Measurements from ENCODE around the gene CRYGN. TPM values are rescaled to one million over a fixed set of nuclear protein-coding genes. Genes with fewer than 3 reads are reported as not detected.

CRYGN gene
- total and polyA plus RNA-seq, 2 experiments from 2014 or later = not detected

DNA sequence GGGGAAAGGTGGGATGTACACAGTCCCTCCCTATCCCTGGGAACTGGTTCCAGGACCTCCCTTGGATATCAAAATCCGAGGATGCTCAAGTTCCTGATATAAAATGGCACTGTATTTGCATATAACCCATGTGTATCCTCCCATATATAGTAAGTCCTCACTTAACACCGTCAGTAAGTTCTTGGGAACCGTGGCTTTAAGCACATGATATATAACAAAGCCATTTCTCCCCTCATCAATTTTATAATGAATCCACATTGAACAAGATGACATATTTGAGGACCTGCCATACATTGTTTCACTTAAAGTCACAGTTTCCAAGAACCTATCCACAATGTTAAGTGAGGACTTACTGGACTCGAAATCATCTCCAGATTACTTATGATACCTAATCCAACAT lies 5.4 kb downstream of the CRYGN start:
- in situ Hi-C loops (cut with MboI) = no loop called here
- WGBS, 2 experiments (ENCODE audit: low coverage in 1 of 2, low lambda C conversion rate in 2 of 2, missing lambda C conversion rate in 2 of 2) = 71 to 75% methylated on average over 4 of the region's 4 CpGs
- 0 out of 2 replicates have a peak, but pooled peaks cover 5% of the 10 kb centered on the region for H3K27me3 ChIP-seq (replicated peaks; ENCODE audit: insufficient read depth)

DNA sequence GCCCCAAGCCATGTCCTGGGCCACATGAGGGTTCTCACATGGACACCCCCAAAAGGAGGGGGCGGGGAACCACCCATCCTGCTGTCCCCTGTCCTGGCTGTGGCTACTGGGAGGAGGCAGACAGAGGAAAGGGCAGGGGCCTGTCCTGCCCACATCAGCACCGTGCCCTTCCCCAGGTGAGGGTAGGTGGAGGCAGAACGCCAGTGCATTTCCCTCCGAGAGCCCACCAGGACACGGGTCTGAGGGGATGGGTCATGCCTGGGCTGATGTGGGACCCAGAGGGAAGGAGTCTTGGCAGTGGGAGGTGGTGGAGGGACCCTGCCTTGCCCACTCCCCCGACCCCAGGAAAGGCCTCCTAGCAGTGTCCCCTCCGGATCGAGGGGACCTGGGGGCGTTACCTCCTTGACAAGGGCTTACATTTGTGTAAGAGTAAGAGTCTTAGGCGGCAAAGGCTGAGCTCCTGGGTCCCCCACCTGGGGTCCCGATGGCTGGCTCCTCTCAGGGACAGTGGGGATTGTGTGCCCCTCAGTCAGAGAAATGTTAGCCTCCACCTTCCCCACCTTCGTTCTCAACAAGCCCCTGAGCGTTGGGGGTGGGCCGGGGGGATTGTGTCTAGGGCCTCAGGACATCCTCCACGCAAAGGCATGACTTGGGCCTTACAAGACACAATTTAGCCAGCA lies 6.1 kb downstream of the CRYGN start:
- H3K9ac ChIP-seq = no peak overlapping the region
- peaks cover 6% of the 10 kb centered on the region for H3K4me1 ChIP-seq (ENCODE audit: insufficient read depth)
- no peak overlapping the region for H3K4me3 ChIP-seq
- no peak overlapping the region for H3K4me2 ChIP-seq (ENCODE audit: unreplicated experiment)
- TF ChIP-seq EZH2phosphoT487 (IDR thresholded peaks at IDR 0.05; ENCODE audit: insufficient read depth, low read depth) = no peak
- TF ChIP-seq EZH2 (IDR thresholded peaks at IDR 0.05; ENCODE audit: insufficient read depth, poor library complexity, severe bottlenecking) = no peak
- no peaks in the 10 kb centered on the region for H3F3A ChIP-seq (ENCODE audit: insufficient read depth)
- H3K27ac ChIP-seq = no peak overlapping the region
- H3K9me3 ChIP-seq (ENCODE audit: low read depth) = no peaks in the 10 kb centered on the region
- no peak for DNase-seq
- no peaks in the 10 kb centered on the region for H3K9me2 ChIP-seq (ENCODE audit: insufficient read depth)
- 0 out of 2 replicates have a peak, but pooled peaks cover 5% of the 10 kb centered on the region for H3K27me3 ChIP-seq (replicated peaks; ENCODE audit: insufficient read depth)
- 78 to 79% methylated on average over 13 to 15 of the region's 15 CpGs for WGBS, 2 experiments (ENCODE audit: low coverage in 1 of 2, low lambda C conversion rate in 2 of 2, missing lambda C conversion rate in 2 of 2)
- in situ Hi-C loops (cut with MboI) = no loop called here
- no peak overlapping the region for H2AFZ ChIP-seq
- no peaks in the 10 kb centered on the region for H4K20me1 ChIP-seq (ENCODE audit: insufficient read depth)
- no peaks in the 10 kb centered on the region for H3K79me2 ChIP-seq (ENCODE audit: insufficient read depth)
- H3K36me3 ChIP-seq (ENCODE audit: low read depth) = no peaks in the 10 kb centered on the region

More for the DNA sequence above, 5.4 kb downstream of the CRYGN start:
- H3K9ac ChIP-seq = no peak overlapping the region
- H3K27ac ChIP-seq = no peak overlapping the region
- no peaks in the 10 kb centered on the region for H3K79me2 ChIP-seq (ENCODE audit: insufficient read depth)
- no peaks in the 10 kb centered on the region for H3K4me1 ChIP-seq (ENCODE audit: insufficient read depth)
- H3K4me3 ChIP-seq = no peak overlapping the region
- H3K36me3 ChIP-seq (ENCODE audit: low read depth) = no peaks in the 10 kb centered on the region
- H4K20me1 ChIP-seq (ENCODE audit: insufficient read depth) = no peaks in the 10 kb centered on the region
- H2AFZ ChIP-seq = no peak overlapping the region
- TF ChIP-seq EZH2phosphoT487 (IDR thresholded peaks at IDR 0.05; ENCODE audit: insufficient read depth, low read depth) (no peak), EZH2 (IDR thresholded peaks at IDR 0.05; ENCODE audit: insufficient read depth, poor library complexity, severe bottlenecking) (no peak)
- no peaks in the 10 kb centered on the region for H3F3A ChIP-seq (ENCODE audit: insufficient read depth)
- no peaks in the 10 kb centered on the region for H3K9me2 ChIP-seq (ENCODE audit: insufficient read depth)
- DNase-seq = no peak
- H3K9me3 ChIP-seq (ENCODE audit: low read depth) = no peaks in the 10 kb centered on the region
- H3K4me2 ChIP-seq (ENCODE audit: unreplicated experiment) = no peak overlapping the region

DNA sequence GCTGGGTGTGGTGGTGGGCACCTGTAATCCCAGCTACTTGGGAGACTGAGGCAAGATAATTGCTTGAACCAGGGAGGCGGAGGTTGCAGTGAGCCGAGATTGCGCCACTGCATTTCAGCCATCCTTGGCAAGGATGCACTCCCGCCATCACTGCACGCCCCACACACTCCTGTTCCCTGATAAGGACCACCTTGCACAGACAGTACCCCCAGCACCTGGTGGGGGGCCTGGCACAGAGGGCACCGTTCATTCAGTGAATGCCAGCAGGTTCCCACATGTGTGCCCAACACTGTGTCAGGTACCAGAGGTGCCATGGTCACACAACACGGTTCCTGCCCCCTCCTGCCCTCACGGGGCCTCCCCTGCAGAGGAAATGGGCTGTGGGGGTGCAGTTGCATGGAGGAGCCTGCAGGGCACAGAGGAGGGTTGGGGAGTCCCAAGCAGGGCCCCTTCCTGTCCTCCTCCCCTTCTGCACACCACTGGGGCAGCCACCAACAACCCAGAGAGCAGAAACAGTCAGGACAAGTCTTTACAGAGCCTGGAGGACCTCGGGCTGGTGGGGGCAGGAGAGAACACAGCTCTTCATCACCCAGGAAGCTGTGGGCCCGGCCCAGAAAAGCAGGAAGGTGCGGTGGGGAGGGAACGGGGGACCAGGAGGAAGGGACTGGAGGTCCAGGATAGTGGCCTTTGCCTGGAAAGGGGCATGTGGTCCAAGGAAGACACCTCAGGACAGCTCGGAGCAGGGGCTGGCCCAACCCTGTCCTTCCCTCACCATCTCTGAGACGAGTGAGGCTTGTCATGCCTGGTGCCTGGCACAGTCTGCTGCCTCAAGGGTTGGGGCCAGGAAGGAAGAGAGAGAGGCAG lies 7.1 kb downstream of the CRYGN start:
- TF ChIP-seq EZH2 (IDR thresholded peaks at IDR 0.05; ENCODE audit: insufficient read depth, poor library complexity, severe bottlenecking) (no peak), EZH2phosphoT487 (IDR thresholded peaks at IDR 0.05; ENCODE audit: insufficient read depth, low read depth) (no peak)
- H3K36me3 ChIP-seq (ENCODE audit: low read depth) = no peaks in the 10 kb centered on the region
- no peaks in the 10 kb centered on the region for H3K9me2 ChIP-seq (ENCODE audit: insufficient read depth)
- no peak overlapping the region for H2AFZ ChIP-seq
- in situ Hi-C loops (cut with MboI) = no loop called here
- H3K4me2 ChIP-seq (ENCODE audit: unreplicated experiment) = no peak overlapping the region
- no peaks in the 10 kb centered on the region for H4K20me1 ChIP-seq (ENCODE audit: insufficient read depth)
- no peak for DNase-seq
- no peaks in the 10 kb centered on the region for H3K79me2 ChIP-seq (ENCODE audit: insufficient read depth)
- 70 to 74% methylated on average over 12 to 14 of the region's 14 CpGs for WGBS, 2 experiments (ENCODE audit: low coverage in 1 of 2, low lambda C conversion rate in 2 of 2, missing lambda C conversion rate in 2 of 2)
- H3K4me1 ChIP-seq (ENCODE audit: insufficient read depth) = peaks cover 14% of the 10 kb centered on the region
- no peak overlapping the region for H3K4me3 ChIP-seq
- H3K27ac ChIP-seq = no peak overlapping the region
- no peak overlapping the region for H3K9ac ChIP-seq
- no peaks in the 10 kb centered on the region for H3F3A ChIP-seq (ENCODE audit: insufficient read depth)
- no peaks in the 10 kb centered on the region for H3K27me3 ChIP-seq (replicated peaks; ENCODE audit: insufficient read depth)
- H3K9me3 ChIP-seq (ENCODE audit: low read depth) = no peaks in the 10 kb centered on the region

DNA sequence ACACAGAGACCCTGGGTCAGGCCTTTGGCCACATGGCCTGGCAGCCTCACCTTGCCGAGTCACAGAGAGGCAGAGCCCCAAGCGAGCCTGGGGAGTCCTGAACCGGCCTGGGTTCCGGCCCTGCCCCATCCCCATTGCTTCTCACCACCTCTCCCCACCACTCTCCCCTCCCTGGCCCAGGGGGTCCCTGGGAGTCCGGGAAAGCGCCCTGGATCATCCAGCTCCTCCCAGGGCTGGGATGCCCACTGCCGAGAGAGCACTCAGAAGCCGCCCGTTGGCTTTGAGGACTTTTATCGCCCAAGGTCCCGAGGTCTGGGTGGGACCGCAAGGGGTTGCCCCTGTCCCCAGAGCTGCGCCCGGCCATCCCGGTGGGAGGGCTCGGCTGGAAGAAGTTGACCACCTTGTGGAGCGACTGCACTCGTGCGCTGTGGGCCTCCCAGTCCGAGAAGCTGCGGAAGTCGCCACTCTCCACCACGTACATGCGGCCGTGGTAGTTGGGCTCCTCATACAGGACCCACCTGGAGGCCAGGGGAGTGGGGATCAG lies 8.1 kb downstream of the CRYGN start:
- WGBS, 2 experiments (ENCODE audit: low coverage in 1 of 2, low lambda C conversion rate in 2 of 2, missing lambda C conversion rate in 2 of 2) = 89 to 92% methylated on average over 25 of the region's 25 CpGs
- Histone ChIP-seq H3F3A (ENCODE audit: insufficient read depth) (0 out of 2 replicates have a peak, but pooled peaks cover 1% of the 10 kb centered on the region), H3K4me2 (ENCODE audit: unreplicated experiment) (no peak overlapping the region), H3K4me1 (ENCODE audit: insufficient read depth) (peaks cover 15% of the 10 kb centered on the region), H4K20me1 (ENCODE audit: insufficient read depth) (no peaks in the 10 kb centered on the region), H3K9ac (no peak overlapping the region), H3K27me3 (replicated peaks; ENCODE audit: insufficient read depth) (no peaks in the 10 kb centered on the region), H3K79me2 (ENCODE audit: insufficient read depth) (no peaks in the 10 kb centered on the region), H3K9me2 (ENCODE audit: insufficient read depth) (no peaks in the 10 kb centered on the region), H3K9me3 (ENCODE audit: low read depth) (no peaks in the 10 kb centered on the region), H2AFZ (no peak overlapping the region), H3K36me3 (ENCODE audit: low read depth) (no peaks in the 10 kb centered on the region), H3K4me3 (no peak overlapping the region), H3K27ac (no peak overlapping the region)
- no peak for TF ChIP-seq EZH2phosphoT487 (IDR thresholded peaks at IDR 0.05; ENCODE audit: insufficient read depth, low read depth)
- TF ChIP-seq EZH2 (IDR thresholded peaks at IDR 0.05; ENCODE audit: insufficient read depth, poor library complexity, severe bottlenecking) = no peak
- DNase-seq = no peak
- in situ Hi-C loops (cut with MboI) = no loop called here

All from GM23248 (cell line).